Neural cell (in vitro differentiated cells): ENCODE measurements around the gene SNRNP70. TPM values are rescaled to one million over a fixed set of nuclear protein-coding genes. Genes with fewer than 3 reads are reported as not detected.
A peak's percentile ranks its signal among the peaks of the same experiment; 100 is the strongest.

Experiments
- H2AFZ ChIP-seq: fragments of 200-600, 300-800 bp; sonication (generic), shearing (Covaris generic); 2 replicates; pipeline ENCODE4 v1.6.0; 2014; ENCODE audit warnings: low read depth, mild to moderate bottlenecking, antibody characterized with exemption, low read length, moderate library complexity
- H3F3A ChIP-seq: fragments of 200-600 bp; shearing (Covaris generic); 2 replicates; pipeline ENCODE4 v1.6.1; 2016; ENCODE audit warnings: mild to moderate bottlenecking, moderate library complexity, mixed read lengths, antibody characterized with exemption, low read length; ENCODE audit not compliant: insufficient read depth, poor library complexity, severe bottlenecking
- H3K27ac ChIP-seq: fragments of 200-600, 300-800 bp; sonication (generic), shearing (Covaris generic); 2 replicates; pipeline ENCODE4 v1.5.1; 2014; ENCODE audit warnings: mild to moderate bottlenecking, low read length, moderate library complexity
- H3K27me3 ChIP-seq: fragments of 300-800, 200-600 bp; sonication (generic), shearing (Covaris generic); 2 replicates; pipeline ENCODE4 v1.6.0; 2014; ENCODE audit warnings: mild to moderate bottlenecking, low read depth, low read length, moderate library complexity; ENCODE audit not compliant: insufficient read depth
- H3K36me3 ChIP-seq: fragments of 300-800, 200-600 bp; sonication (generic), shearing (Covaris generic); 2 replicates; pipeline ENCODE4 v1.5.1; 2014; ENCODE audit warnings: mild to moderate bottlenecking, antibody characterized with exemption, low read length, moderate library complexity; ENCODE audit not compliant: insufficient read depth
- H3K4me2 ChIP-seq: fragments of 300-800, 200-600 bp; sonication (generic), shearing (Covaris generic); 2 replicates; pipeline ENCODE4 v1.6.0; 2014; ENCODE audit warnings: mild to moderate bottlenecking, low read length
- H3K4me3 ChIP-seq: fragments of 300-800, 200-600 bp; sonication (generic), shearing (Covaris generic); 2 replicates; pipeline ENCODE4 v1.5.1; 2014; ENCODE audit warnings: mild to moderate bottlenecking, low read length, moderate library complexity
- H3K79me2 ChIP-seq: fragments of 200-600 bp; shearing (Covaris generic); replicated peaks from 2 replicates; pipeline ENCODE4 v1.6.0; 2014; ENCODE audit warnings: mild to moderate bottlenecking, low read length, moderate library complexity; ENCODE audit not compliant: insufficient read depth
- H3K9ac ChIP-seq: fragments of 300-800, 200-600 bp; sonication (generic), shearing (Covaris generic); 2 replicates; pipeline ENCODE4 v1.6.1; 2016; ENCODE audit warnings: mild to moderate bottlenecking, low read length, mixed read lengths
- H3K9me2 ChIP-seq: fragments of 200-600 bp; shearing (Covaris generic); 2 replicates; pipeline ENCODE4 v1.6.1; 2016; ENCODE audit warnings: mild to moderate bottlenecking, low read length, mixed read lengths; ENCODE audit not compliant: insufficient read depth
- H3K9me3 ChIP-seq: fragments of 200-600, 300-800 bp; sonication (generic), shearing (Covaris generic); 2 replicates; pipeline ENCODE4 v1.6.1; 2016; ENCODE audit warnings: mild to moderate bottlenecking, mixed run types, low read length, moderate library complexity, mixed read lengths
- H4K20me1 ChIP-seq: fragments of 200-600 bp; shearing (Covaris generic); 2 replicates; pipeline ENCODE4 v1.6.1; 2016; ENCODE audit warnings: mild to moderate bottlenecking, mixed run types; ENCODE audit not compliant: insufficient read depth
- CTCF ChIP-seq: fragments of 450-650 bp; IDR thresholded peaks from 2 replicates; pipeline ENCODE4 v1.5.1; 2014; ENCODE audit warnings: antibody characterized with exemption, mild to moderate bottlenecking, moderate library complexity; ENCODE audit not compliant: poor library complexity, severe bottlenecking
- EP300 ChIP-seq: fragments of 450-650 bp; conservative IDR thresholded peaks from 2 replicates; pipeline ENCODE4 v1.6.1; 2014; ENCODE audit warnings: antibody characterized with exemption, mild to moderate bottlenecking, moderate library complexity; ENCODE audit not compliant: poor library complexity, severe bottlenecking
- EZH2 ChIP-seq: fragments of 200-600, 300-800 bp; shearing (Covaris generic), sonication (generic); IDR thresholded peaks from 2 replicates; pipeline ENCODE4 v1.6.1; 2014; ENCODE audit warnings: antibody characterized with exemption, low read length, borderline replicate concordance, mild to moderate bottlenecking; ENCODE audit not compliant: insufficient read depth, poor library complexity, severe bottlenecking
- MXI1 ChIP-seq: fragments of 450-650 bp; conservative IDR thresholded peaks from 2 replicates; pipeline ENCODE4 v1.6.1; 2014; ENCODE audit warnings: antibody characterized with exemption, mild to moderate bottlenecking; ENCODE audit not compliant: poor library complexity, severe bottlenecking
- POLR2AphosphoS5 ChIP-seq: IDR thresholded peaks from 2 replicates; pipeline ENCODE4 v1.6.1; 2012
- RAD21 ChIP-seq: fragments of 450-650 bp; conservative IDR thresholded peaks from 2 replicates; pipeline ENCODE4 v1.6.1; 2014; ENCODE audit warnings: antibody characterized with exemption, mild to moderate bottlenecking, moderate library complexity
- REST ChIP-seq: IDR thresholded peaks from 2 replicates; pipeline ENCODE4 v1.6.1; 2012; ENCODE audit warnings: borderline replicate concordance
- SMC3 ChIP-seq: fragments of 450-650 bp; conservative IDR thresholded peaks from 2 replicates; pipeline ENCODE4 v1.6.1; 2014; ENCODE audit warnings: antibody characterized with exemption, mild to moderate bottlenecking, moderate library complexity; ENCODE audit not compliant: poor library complexity
- TAF1 ChIP-seq: IDR thresholded peaks from 2 replicates; pipeline ENCODE4 v1.6.1; 2012; ENCODE audit warnings: low read depth
- polyA plus RNA-seq: library from polyadenylated mRNA; depleted of rRNA; stranded (reverse); fragments of >200 nt; gene quantifications from 2 replicates; pipeline ENCODE4 v1.2.3, GENCODE V29; 2014

SNRNP70 gene
- polyA plus RNA-seq, 1 donor from 2014 or later: 721 TPM

DNA sequence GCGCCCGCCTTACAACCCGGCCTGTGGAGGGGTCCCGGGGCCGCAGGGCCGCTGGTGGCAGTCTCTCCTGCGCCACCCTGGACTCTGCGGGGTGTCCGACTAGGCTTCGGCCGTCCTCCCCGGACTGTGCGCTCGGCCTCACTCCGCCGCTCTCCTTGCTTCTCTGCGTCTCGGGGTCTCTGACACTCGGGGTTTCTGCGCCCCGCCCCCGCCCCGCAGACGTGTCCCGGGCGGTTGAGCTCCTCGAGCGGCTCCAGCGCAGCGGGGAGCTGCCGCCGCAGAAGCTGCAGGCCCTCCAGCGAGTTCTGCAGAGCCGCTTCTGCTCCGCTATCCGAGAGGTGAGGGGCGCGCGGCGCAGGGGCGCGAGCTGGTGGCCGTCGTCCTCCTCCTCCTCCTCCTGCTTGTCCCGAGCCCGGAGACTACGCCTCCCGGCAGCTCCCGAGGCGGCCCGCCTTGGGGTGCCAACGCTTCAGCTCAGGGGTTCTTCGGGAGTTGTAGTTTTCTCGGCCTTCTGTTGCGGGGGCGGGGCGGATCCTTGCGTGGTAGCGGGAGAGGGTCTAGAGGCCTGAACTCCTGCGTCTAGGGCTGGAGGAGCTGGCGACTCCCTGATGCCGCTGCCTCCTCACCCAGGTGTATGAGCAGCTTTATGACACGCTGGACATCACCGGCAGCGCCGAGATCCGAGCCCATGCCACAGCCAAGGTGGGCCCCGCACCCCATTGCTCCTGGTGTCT is 29.5 kb downstream of the SNRNP70 start:
- Histone ChIP-seq H4K20me1 (no peaks in the 10 kb centered on the region), H3F3A (no peaks in the 10 kb centered on the region), H3K9ac (peak overlapping the region; percentile 82), H3K4me3 (peak overlapping the region; percentile 95), H3K4me2 (peak overlapping the region; percentile 33), H3K9me2 (no peaks in the 10 kb centered on the region), H3K9me3 (no peaks in the 10 kb centered on the region), H3K79me2 (no peaks in the 10 kb centered on the region), H2AFZ (peak overlapping the region; percentile 60), H3K36me3 (no peaks in the 10 kb centered on the region), H3K27me3 (peaks cover 3% of the 10 kb centered on the region), H3K27ac (peak overlapping the region; percentile 71)
- TF ChIP-seq TAF1: peak; percentile 43
- no peak for TF ChIP-seq CTCF
- TF ChIP-seq POLR2AphosphoS5: peak; percentile 76

DNA sequence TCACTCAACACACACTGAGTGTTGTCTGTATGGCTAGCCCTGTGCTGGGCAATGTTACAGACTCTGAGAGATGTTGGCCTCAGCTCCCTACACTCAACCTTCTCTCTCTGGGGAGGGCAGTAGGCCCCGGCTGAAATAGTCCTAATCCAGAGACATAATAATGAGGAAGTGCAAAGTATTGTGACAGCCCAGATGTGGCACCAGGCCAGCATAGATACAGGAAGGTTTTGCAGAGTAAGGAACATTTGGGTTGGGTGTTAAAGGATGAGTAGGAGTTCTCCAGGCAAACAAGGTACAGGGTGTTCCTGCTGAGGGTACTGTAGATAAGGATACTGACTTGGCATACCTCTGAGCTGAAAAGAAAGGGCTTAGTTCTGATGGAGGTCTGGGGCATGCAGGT is 31.3 kb downstream of the SNRNP70 start:
- peaks cover 15% of the 10 kb centered on the region for H3K27me3 ChIP-seq
- H3K36me3 ChIP-seq: no peaks in the 10 kb centered on the region
- H3K9me3 ChIP-seq: no peaks in the 10 kb centered on the region
- TF ChIP-seq RAD21 (no peak), TAF1 (no peak), SMC3 (no peak), EZH2 (no peak), CTCF (no peak)
- H3K4me2 ChIP-seq: no peak overlapping the region
- H3K9me2 ChIP-seq: no peaks in the 10 kb centered on the region
- no peak overlapping the region for H3K4me3 ChIP-seq
- H4K20me1 ChIP-seq: no peaks in the 10 kb centered on the region
- no peaks in the 10 kb centered on the region for H3F3A ChIP-seq
- H3K79me2 ChIP-seq: no peaks in the 10 kb centered on the region
- no peak overlapping the region for H3K9ac ChIP-seq
- H3K27ac ChIP-seq: no peak overlapping the region
- no peak overlapping the region for H2AFZ ChIP-seq

- peak overlapping the region; percentile 87 for H3K27ac ChIP-seq
- no peaks in the 10 kb centered on the region for H3K36me3 ChIP-seq
- H3K27me3 ChIP-seq: peaks cover 15% of the 10 kb centered on the region
- no peaks in the 10 kb centered on the region for H3F3A ChIP-seq
- H2AFZ ChIP-seq: peak overlapping the region; percentile 69
- no peaks in the 10 kb centered on the region for H3K79me2 ChIP-seq
- H3K9ac ChIP-seq: peak overlapping the region; percentile 94
- peak overlapping the region; percentile 98 for H3K4me3 ChIP-seq
- no peaks in the 10 kb centered on the region for H4K20me1 ChIP-seq
- no peaks in the 10 kb centered on the region for H3K9me2 ChIP-seq
- H3K4me2 ChIP-seq: peak overlapping the region; percentile 91
- no peak for TF ChIP-seq EP300
- TF ChIP-seq POLR2AphosphoS5: no peak
- TF ChIP-seq EZH2: no peak
- no peak for TF ChIP-seq TAF1
- no peak for TF ChIP-seq MXI1
- TF ChIP-seq CTCF: no peak
- no peak for TF ChIP-seq REST
- H3K9me3 ChIP-seq: no peaks in the 10 kb centered on the region
Measured at GRCh38 chr19:49117677-49118564, 32.7 kb downstream of the SNRNP70 start.
